ENCODE data around the gene CAGE1.
"Not testable (repeated sequence)": the region's sequence is repeated elsewhere in the genome, so short reads cannot be mapped to it uniquely, and the experiment has no call there.

CAGE1 gene

DNA sequence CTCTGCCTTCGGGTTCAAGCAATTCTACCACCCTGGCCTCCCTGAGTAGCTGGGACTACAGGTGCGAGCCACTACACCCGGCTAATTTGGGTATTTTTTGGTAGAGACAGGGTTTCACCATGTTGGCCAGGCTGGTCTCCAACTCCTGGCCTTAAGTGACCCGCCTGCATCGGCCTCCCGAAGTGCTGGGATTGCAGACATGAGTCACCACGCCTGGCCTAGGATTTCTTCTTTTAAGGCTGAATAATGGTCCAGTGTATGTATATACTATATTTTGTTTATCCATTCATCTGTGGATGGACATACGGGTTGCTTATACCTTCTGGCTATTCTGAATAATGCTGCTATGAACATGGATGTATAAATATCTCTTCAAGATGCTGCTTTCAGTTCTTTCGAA lies 17.2 kb upstream of the CAGE1 start:
- no peak for DNase-seq

DNA sequence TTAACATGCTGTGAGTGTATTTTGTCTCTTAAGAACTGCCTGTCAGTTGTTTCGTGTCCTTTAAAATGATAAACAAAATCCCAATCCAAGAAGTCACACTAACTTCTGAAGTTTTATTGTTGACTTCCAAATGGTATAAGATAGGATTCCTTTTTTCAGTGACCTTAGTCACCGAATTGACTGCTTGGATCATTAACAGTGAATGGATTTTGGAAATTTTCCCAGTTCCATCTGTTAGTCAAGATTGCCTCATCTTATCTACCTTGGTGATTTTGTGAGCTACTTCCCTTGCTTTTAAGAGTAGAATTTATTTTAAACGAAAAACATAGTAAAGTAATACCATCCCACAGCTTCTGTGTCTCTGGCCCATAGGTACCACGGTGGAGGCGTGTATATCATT lies 15.0 kb upstream of the CAGE1 start:
- DNase-seq: no peak

DNA sequence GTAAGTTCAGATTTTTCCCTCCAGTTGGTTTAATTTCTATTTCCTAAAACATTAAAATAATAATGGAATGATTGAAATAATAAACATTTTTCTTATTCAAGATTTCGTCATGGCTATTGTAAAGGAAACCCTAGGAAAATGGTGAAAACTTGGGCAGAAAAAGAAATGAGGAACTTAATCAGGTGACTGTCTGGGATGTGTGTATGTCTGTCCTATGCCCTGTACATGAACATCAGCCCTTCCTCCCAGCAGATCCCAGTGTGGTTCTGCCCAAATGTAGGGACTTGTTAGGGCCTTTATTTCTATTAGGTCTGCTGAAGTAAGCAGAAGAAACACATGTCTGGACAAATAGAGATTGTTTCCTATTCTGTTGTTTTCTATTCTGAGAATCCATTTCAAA lies 13.2 kb upstream of the CAGE1 start:
- DNase-seq: no peak

DNA sequence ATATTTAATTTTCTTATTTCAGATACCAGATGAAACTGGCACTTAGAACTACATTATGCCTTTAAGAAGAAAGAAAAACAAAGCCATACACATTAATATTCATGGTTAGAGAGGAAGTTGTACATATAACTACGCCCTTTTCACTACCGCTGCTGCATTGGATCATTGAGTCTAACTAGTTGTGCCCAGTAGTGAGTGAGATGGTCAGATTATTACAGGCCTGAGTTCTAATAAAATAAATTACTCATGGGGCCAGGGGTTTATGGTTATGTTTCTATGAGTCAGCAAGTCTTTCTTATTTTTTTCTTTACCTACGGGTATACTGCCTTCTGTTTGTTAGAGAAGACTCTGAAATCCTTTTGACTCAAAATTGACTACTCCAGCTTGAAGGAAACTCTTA lies 11.5 kb upstream of the CAGE1 start:
- DNase-seq: no peak

DNA sequence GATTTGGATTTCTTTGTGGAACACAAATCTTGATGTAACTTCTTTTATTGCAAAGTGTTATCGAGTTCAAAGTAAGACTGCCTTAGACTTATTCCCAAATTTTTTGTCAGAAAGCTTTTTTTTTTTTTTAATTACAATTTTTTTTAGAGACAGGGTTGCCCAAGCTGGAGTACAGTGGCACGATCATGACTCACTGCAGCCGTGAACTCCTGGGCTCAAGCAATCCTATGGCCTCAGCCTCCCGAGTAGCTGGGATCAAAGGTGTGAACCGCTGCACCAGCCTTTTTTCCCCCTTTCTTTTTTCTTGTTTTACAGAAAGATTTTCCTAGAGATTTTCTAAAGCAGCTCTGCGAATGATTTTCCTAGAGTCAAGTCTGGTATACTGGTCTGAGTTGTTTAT lies 2.9 kb upstream of the CAGE1 start:
- DNase-seq: no peak

DNA sequence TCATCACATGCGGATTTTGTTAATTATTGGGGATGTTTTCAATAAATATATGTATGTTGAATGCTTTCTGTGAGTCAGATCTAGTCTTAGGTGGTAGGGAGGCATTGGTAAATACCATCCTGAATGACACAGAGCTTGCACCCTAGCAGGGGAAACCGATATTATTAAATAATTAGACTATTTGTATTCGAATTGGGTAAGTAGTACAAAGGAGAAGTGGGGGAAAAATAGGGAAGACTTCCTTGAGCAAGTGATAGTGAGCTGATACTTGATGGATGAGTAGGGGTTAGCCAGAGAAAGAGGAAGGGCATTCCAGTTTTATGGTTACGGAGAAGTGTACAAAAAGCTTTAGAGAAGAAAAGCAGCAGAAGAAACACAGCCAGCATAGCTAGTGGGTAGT lies 1.6 kb upstream of the CAGE1 start:
- no peak for DNase-seq

DNA sequence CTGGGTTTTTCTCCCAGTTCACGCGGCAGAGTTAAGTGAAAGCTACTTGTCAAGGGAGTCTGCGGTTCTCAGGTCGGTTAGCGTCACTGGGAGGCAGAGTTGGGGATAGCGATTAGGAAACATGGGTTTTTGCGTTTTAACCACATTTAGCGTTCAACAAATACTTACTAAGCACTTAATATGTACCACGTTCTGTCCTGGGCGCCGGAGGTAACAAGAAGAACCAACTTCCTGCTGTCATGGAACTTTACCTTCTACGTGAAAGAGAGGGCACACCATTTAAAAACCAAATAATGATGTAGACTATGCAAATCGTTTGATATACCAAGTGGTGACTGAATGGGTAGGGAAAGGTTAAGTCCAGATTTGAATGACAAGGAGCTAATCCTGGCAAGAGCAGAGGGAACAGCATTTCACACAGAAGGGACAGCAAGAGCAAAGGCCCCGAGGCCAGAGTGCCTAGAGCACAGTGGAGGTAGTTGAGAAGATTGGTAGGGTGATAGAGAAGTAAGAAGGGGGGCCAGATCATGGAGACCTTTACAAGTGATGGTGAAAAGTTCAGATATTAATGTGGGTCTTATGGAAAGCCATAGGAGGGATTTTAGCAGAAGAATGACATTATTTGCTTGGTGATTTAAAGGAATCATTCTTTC lies 810 bp upstream of the CAGE1 start:
- DNase-seq: no peak

DNA sequence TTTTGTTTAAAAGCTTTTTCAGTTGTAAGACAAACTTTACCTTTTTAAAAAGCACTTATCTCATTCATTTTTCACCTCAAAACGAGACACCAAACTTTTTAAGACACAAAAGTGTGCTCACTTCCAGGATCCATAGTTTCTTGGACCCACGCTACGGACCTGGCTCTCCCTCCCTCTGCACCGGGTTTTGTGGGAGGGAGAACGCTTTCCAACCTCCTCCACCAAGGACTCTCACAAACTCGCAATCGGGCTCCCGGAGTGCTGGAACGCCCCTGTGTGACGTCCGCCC lies 436 bp downstream of the CAGE1 start:
- DNase-seq: no peak

DNA sequence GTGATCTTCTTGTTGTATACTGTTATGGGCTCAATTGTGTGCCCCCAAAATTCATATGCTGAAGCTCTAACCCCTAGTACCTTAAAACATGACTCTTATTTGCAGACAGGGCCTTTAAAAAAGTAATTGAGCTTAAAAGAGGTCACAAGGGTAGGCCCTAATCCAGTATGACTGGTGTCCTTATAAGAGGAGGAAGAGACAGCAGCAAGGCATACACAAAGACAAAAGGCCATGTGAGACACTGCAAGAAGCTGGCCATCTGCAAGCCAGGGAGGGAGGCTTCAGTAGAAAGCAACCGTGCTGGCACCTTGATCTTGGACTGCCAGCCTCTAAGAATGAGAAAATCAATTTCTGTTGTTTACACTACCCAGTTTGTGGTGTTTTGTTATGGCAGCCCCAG lies 8.4 kb downstream of the CAGE1 start:
- DNase-seq: no peak

DNA sequence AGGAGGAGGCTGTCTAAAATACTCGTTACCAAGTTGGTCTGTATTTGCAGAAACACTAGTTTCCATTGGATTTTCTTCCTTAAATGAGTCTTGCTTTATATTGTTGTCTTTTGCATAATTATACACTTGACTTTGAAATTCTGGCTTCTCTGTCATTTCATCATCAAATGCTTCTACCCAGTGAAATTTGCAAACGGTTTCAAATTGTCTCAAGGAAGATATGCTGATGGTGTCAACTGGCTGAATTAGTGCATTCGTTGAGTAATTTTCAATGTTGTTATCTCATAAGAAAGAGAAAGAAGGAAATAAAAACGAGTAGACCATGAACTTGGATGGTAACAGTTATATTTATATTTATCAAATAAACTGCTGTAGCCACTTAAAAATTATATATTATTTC lies 10.8 kb downstream of the CAGE1 start:
- no peak for DNase-seq

DNA sequence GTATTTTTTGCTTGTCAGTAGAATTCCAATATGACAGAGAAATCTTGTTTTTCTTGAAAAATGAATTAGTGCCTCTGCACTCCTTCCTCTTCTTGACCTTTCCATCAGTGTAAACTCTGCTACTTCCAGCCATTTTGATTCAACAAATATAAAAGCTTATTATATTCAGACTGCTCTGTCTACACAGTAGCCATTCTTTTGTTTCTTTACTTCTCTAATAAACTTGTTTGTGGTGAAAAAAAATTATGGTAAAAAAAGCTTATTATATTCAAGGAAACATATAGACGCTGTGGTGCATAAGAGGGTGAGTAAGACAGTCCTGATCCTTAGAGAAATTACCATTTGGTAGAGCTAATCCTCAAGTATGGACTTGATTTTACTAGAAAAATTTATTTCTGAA lies 11.6 kb downstream of the CAGE1 start:
- no peak for DNase-seq

DNA sequence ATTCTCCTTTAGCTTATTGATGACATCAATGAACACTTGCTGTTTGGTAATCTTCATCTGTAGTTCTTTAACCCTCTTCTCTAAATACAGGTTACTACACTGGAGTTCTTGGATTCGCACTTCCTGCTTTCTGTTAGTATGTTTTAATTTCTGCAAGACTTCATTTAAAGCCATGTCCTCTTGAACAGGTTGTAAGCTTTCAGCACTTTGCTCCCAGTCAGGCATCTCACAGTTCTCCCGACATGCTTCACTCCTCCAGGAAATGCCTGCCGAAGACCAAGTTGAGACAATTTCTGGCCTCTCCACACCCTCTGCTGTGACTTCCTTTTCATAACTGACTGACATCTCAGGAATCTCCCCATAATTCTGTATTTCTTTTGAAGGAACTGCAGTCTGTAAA lies 15.8 kb downstream of the CAGE1 start:
- DNase-seq: no peak

DNA sequence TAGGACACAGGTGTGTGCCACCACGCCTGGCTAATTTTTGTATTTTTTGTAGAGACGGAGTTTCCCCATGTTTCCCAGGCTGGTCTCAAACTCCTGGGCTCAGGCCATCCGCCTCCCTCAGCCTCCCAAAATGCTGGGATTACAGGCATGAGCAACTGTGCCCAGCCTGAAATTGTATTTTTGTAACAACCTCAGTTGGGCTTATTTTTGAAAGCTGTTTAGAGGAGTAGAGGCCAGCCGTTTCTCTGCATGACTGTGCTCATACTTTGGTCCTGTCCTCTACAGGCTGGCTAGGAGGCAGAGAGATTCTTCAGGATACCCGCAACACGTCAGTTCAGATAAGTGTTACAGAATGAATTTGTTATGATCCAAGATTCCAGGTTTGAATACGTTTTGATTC lies 22.1 kb downstream of the CAGE1 start:
- no peak for DNase-seq

DNA sequence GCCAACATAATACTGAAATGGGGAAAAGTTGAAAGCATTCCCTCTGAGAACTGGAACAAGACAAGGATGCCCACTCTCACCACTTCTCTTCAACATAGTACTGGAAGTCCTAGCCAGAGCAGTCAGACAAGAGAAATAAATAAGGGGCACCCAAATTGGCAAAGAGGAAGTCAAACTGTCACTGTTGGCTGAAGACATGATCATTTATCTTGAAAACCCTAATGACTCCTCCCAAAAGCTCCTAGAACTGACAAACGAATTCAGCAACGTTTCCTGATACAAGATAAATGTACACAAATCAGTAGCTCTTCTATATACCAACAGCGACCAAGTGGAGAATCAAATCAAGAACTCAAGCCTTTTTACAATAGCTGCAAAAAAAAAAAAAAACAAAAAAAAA lies 37.6 kb downstream of the CAGE1 start:
- DNase-seq: not testable (repeated sequence)

DNA sequence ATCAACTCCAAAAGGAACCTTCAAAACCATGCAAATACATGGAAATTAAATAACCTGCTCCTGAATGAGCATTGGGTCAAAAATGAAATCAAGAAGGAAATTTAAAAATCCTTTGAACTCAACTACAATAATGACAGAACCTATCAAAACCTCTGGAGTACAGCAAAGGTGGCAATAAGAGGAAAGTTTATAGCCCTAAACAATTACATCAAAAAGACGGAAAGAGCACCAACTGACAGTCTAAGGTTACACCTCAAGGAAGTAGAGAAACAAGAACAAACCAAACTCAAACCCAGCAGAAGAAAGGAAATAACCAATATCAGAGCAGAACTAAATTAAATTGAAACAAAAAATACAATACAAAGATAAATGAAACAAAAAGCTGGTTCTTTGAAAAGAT lies 39.0 kb downstream of the CAGE1 start:
- not testable (repeated sequence) for DNase-seq

DNA sequence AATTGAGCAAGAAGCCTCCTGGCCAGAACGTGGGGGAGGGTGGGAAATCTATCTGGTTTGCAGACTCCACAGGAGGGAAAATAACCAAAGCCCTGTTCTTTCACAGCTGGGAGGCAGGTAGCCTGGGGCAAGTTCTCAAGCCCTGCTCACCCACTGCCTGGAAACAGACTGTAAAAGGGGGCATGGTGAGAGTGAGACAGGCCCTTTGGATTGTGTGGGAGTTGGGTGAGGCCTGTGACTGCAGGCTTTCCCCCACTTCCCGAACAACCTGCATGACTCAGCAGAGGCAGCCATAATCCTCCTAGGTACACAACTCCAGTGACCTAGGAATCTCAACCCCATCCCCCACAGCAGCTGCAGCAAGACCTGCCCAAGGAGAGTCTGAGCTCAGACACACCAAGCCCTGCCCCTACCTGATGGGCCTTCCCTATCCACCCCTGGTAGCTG lies 42.0 kb downstream of the CAGE1 start:
- DNase-seq: not testable (repeated sequence)

DNA sequence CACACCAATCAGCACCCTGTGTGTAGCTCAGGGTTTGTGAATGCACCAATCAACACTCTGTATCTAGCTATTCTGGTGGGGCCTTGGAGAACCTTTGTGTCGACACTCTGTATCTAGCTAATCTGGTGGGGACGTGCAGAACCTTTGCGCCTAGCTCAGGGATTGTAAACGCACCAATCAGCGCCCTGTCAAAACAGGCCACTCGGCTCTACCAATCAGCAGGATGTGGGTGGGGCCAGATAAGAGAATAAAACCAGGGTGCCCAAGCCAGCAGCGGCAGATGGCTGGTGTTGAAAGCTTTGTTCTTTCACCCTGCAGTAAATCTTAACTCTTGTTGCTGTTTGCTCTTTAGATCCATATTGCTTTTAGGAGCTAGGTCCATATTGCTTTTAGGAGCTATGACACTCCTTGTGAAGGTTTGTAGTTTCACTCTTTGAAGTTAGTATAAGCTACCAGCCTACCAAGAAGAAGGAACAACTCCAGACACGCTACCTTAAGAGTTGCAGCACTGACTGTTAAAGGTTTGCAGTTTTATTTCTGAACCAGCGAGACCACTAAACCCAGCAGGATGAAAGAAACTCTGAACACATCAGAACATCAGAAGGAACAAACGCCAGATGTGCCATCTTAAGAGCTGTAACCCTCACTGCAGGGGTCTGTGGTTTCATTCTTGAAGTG lies 44.6 kb downstream of the CAGE1 start:
- DNase-seq: not testable (repeated sequence)

DNA sequence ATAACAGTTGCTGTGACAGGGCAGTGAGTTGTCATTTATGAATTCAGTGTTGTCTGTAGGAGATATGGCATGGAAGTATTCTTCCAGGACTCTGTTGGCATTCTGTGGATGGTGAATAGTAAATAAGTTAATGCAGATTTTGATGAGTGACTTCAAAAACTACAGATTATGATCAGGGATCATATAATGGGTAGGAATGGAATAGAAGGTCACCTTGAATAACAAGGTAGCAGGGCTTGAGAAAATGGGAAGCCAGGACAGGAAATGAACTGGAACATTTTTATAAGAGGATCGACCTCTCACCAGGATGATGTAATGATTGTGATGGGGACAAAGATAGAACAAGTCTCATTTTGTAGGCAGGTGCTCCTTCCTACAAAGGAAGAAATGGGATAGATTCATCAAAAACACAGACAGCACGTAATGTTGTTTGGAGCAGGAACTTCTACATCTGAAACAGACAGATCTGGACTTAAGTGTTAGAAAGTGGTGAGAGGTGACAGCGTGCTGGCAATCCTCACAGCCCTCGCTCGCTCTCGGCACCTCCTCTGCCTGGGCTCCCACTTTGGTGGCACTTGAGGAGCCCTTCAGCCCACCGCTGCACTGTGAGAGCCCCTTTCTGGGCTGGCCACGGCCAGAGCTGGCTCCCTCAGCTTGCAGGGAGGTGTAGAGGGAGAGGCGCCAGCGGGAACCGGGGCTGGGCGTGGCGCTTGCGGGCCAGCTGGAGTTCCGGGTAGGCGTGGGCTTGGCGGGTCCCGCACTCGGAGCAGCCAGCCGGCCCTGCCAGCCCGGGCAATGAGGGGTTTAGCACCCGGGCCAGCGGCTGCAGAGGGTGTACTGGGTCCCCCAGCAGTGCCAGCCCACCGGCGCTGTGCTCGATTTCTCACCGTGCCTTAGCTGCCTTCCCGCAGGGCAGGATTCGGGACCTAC lies 45.7 kb downstream of the CAGE1 start:
- no peak for DNase-seq

DNA sequence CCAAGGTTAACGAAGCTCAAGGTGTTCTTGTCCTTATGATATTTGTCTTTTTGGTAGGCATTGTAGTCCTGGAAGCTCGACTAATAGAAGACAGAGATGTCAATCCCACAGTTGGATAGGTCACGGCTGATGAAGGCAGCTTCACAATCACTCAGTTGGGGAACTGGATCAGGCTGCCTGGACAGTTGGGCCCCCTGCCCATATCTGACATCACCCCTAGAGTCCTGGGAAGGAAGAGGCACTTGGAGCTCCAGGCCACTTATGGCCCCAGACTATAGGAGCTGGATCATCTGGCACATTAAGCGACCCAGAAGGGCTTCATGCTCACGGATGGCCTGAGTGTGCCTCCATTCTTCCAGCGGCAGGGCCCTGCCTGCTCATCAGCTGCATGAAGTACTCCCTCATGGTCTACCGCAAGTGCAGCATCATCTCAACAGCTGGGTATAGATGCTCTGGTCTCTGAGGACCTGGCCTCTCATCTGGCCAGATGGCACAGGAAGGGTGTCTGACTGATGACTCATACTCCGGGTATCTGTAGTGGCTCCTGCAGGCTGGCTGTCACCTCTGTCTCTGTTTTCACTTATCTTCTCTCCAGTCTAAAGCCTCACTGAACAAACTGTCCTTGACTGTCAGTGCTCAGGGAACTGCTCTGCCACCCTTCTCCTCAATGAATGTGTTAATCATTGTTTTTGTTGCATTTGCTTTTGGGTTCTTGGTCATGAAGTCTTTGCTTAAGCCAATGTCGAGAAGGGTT lies 47.4 kb downstream of the CAGE1 start:
- DNase-seq: no peak

DNA sequence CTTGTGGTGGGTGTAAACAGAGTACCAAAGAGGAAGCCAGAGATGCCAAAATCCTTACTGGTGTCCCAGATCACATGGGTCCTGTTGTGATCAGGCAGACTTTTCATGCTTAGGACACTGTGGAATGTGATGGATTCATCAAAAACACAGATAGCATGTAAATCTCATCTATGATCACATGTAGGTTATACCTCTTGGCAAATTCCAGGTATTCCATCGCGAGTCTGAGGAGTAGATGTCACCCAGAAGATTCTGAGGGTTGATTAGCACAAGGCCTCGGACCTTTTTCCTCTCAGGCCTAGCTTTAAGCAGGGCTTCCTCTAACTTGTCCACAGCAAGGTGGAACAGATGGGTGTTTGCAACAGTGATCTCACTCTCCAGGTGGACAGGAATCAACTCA lies 48.3 kb downstream of the CAGE1 start:
- no peak for DNase-seq

DNA sequence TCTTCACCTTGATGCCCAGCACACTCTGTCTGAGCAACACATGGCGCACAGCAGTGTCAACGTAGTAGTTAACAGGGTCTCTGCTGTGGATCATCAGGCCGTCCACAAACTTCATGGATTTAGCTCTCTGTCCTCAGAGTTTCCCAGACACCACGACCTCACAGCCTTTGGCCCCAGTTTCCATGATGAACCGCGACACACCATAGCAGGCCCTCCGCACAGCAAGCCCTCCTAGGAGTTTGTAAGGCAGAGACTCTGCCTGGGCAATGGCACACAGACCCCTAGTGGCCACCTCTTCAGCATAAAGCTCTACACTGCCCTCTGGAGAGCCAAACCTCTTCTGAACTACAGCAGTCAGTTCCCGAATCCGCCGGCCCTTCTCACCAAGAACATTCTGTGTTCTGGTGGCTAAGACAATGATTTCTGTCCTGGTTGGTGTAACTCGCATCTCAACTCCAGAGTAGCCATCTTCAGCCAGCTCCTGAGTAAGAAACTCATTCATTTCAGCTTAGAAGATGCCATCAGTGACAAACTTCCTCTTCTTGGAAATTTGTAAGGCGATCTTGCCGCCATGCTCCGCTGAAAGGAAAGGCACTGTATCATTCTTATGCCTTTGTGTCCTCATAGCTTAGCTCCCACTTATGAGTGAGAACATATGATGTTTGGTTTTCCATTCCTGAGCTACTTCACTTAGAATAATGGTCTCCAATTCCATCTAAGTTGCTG lies 50.4 kb downstream of the CAGE1 start:
- DNase-seq: not testable (repeated sequence)

DNA sequence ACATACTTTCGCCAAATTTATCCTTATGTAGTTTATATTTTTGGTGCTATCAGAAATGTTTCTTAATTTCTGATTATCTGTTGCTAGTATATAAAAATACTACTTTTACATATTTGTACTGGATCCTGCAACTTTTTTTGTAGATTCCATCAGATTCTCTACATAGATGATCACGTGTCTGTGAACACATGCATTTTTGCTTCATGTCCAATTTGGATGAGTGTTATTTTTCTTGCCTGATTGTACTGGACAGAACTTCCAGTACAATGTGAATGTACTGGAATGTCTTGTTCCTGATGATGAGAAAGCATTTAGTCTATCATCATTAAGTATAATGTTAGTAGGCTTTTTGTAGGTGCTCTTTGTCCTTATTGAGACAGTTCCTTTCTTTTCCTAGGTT lies 51.5 kb downstream of the CAGE1 start:
- DNase-seq: no peak

DNA sequence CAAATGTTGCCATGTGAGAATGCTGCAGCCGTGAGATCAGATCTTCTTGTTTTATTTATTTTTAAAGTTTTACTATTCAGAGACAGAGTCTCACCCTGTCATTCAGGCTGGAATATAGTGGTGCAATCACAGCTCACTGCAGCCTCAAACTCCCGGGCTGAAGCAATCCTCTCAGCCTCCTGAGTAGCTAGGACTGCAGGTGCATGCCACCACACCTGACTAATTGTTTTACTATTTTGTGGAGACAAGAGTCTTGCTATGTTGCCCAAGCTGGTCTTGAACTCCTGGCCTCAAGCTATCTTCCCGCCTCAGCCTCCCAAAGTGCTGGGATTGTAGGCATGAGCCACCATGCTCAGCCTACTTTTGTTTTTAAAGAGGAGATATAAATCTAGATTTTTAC lies 54.0 kb downstream of the CAGE1 start:
- no peak for DNase-seq
